H9 (cell line): ENCODE measurements around the gene KIF27. TPM values are rescaled to one million over a fixed set of nuclear protein-coding genes. Genes with fewer than 3 reads are reported as not detected.

Experiments used
- DNase-seq: peaks from one replicate; pipeline ENCODE4 v3.0.0-alpha.2; 2017
- H2AFZ ChIP-seq: one replicate; pipeline ENCODE4 v1.6.1; 2013; ENCODE audit warnings: mild to moderate bottlenecking, low read length, control low read depth, moderate library complexity
- H2AK5ac ChIP-seq: 2 replicates; pipeline ENCODE4 v1.6.1; 2013; ENCODE audit warnings: low read length, control low read depth, mixed read lengths; ENCODE audit not compliant: insufficient read length
- H2BK120ac ChIP-seq: one replicate; pipeline ENCODE4 v1.6.1; 2013; ENCODE audit warnings: low read depth, mild to moderate bottlenecking, low read length, control low read depth, inconsistent platforms; ENCODE audit not compliant: poor library complexity, severe bottlenecking
- H2BK12ac ChIP-seq: 2 replicates; pipeline ENCODE4 v1.6.1; 2013; ENCODE audit warnings: low read length, control low read depth, mixed read lengths, low read depth; ENCODE audit not compliant: insufficient read length
- H2BK15ac ChIP-seq: 2 replicates; pipeline ENCODE4 v1.6.1; 2013; ENCODE audit warnings: low read depth, low read length, control low read depth
- H2BK20ac ChIP-seq: one replicate; pipeline ENCODE4 v1.6.1; 2013; ENCODE audit warnings: low read depth, mild to moderate bottlenecking, low read length, control low read depth, inconsistent platforms; ENCODE audit not compliant: poor library complexity, severe bottlenecking
- H2BK5ac ChIP-seq: 2 replicates; pipeline ENCODE4 v1.6.1; 2013; ENCODE audit warnings: low read length, control low read depth, mixed read lengths; ENCODE audit not compliant: insufficient read length
- H3K14ac ChIP-seq: 2 replicates; pipeline ENCODE4 v1.6.1; 2013; ENCODE audit warnings: low read length, control low read depth; ENCODE audit not compliant: insufficient read depth
- H3K18ac ChIP-seq: 2 replicates; pipeline ENCODE4 v1.6.1; 2013; ENCODE audit warnings: low read depth, mild to moderate bottlenecking, mixed read lengths, low read length, control low read depth; ENCODE audit not compliant: insufficient read length
- H3K23ac ChIP-seq: 2 replicates; pipeline ENCODE4 v1.6.1; 2013; ENCODE audit warnings: low read length, control low read depth, mixed read lengths, low read depth; ENCODE audit not compliant: insufficient read length
- H3K23me2 ChIP-seq: 2 replicates; pipeline ENCODE4 v1.6.1; 2013; ENCODE audit warnings: low read depth, mild to moderate bottlenecking, mixed read lengths, low read length, control low read depth; ENCODE audit not compliant: insufficient read length, poor library complexity, severe bottlenecking
- H3K27ac ChIP-seq: 2 replicates; pipeline ENCODE4 v1.5.1; 2013; ENCODE audit warnings: low read length, control low read depth, mixed read lengths, low read depth; ENCODE audit not compliant: insufficient read length
- H3K27me3 ChIP-seq: 2 replicates; pipeline ENCODE4 v1.6.1; 2013; ENCODE audit warnings: low read length, control low read depth, inconsistent platforms; ENCODE audit not compliant: insufficient read depth
- H3K4ac ChIP-seq: 2 replicates; pipeline ENCODE4 v1.6.1; 2013; ENCODE audit warnings: low read depth, mild to moderate bottlenecking, control low read depth, inconsistent platforms, low read length, moderate library complexity
- H3K4me1 ChIP-seq: 2 replicates; pipeline ENCODE4 v1.6.1; 2013; ENCODE audit warnings: low read length, control low read depth, inconsistent platforms; ENCODE audit not compliant: insufficient read depth
- H3K4me2 ChIP-seq: 2 replicates; pipeline ENCODE4 v1.6.1; 2013; ENCODE audit warnings: low read length, control low read depth, mixed read lengths; ENCODE audit not compliant: insufficient read length, insufficient read depth
- H3K56ac ChIP-seq: 2 replicates; pipeline ENCODE4 v1.6.1; 2013; ENCODE audit warnings: low read depth, mild to moderate bottlenecking, mixed read lengths, low read length, control low read depth; ENCODE audit not compliant: insufficient read length
- H3K79me1 ChIP-seq: 2 replicates; pipeline ENCODE4 v1.6.1; 2013; ENCODE audit warnings: low read depth, mild to moderate bottlenecking, moderate library complexity, low read length, control low read depth, inconsistent platforms; ENCODE audit not compliant: insufficient read depth, poor library complexity, severe bottlenecking
- H3K79me2 ChIP-seq: 2 replicates; pipeline ENCODE4 v1.6.1; 2013; ENCODE audit warnings: low read length, control low read depth, inconsistent platforms; ENCODE audit not compliant: insufficient read depth
- H3K9ac ChIP-seq: 2 replicates; pipeline ENCODE4 v1.6.1; 2013; ENCODE audit warnings: low read length, control low read depth, mixed read lengths; ENCODE audit not compliant: insufficient read length; ENCODE audit errors: extremely low read depth
- H3K9me3 ChIP-seq: one replicate; pipeline ENCODE4 v1.6.1; 2013; ENCODE audit warnings: low read depth, low read length, inconsistent platforms; ENCODE audit not compliant: control insufficient read depth
- H3T11ph ChIP-seq: one replicate; pipeline ENCODE4 v1.6.1; 2013; ENCODE audit warnings: mild to moderate bottlenecking, low read length, control low read depth, inconsistent platforms
- H4K20me1 ChIP-seq: one replicate; pipeline ENCODE4 v1.6.1; 2013; ENCODE audit not compliant: control insufficient read depth, insufficient read length, insufficient read depth
- H4K5ac ChIP-seq: 2 replicates; pipeline ENCODE4 v1.6.1; 2013; ENCODE audit warnings: low read depth, mild to moderate bottlenecking, mixed read lengths, low read length, control low read depth; ENCODE audit not compliant: insufficient read length
- H4K8ac ChIP-seq: replicated peaks from 2 replicates; pipeline ENCODE4 v1.6.1; 2013; ENCODE audit warnings: low read length, control low read depth, mixed read lengths, low read depth; ENCODE audit not compliant: insufficient read length
- H4K91ac ChIP-seq: 2 replicates; pipeline ENCODE4 v1.6.1; 2013; ENCODE audit warnings: low read depth, mild to moderate bottlenecking, moderate library complexity, mixed read lengths, low read length, control low read depth; ENCODE audit not compliant: insufficient read length
- H3K27ac Mint-ChIP-seq, 3 experiments: 2 replicates in 2 of 3; 3 replicates in 1 of 3; pipeline ENCODE4 v1.8.0; 2020 to 2021; ENCODE audit warnings: mixed read lengths in 3 of 3, mild to moderate bottlenecking in 1 of 3, moderate library complexity in 1 of 3
- H3K27me3 Mint-ChIP-seq: 2 replicates; pipeline ENCODE4 v1.8.0; 2021; ENCODE audit warnings: low read depth, mild to moderate bottlenecking, moderate library complexity, mixed read lengths
- H3K36me3 Mint-ChIP-seq, 3 experiments: 2 replicates in 2 of 3; 3 replicates in 1 of 3; pipeline ENCODE4 v1.8.0; 2020 to 2021; ENCODE audit warnings: low read depth in 3 of 3, mixed read lengths in 3 of 3; ENCODE audit not compliant: insufficient read depth in 1 of 3
- H3K4me1 Mint-ChIP-seq, 2 experiments: 2 replicates each; pipeline ENCODE4 v1.8.0; 2020; ENCODE audit warnings: mixed read lengths in 2 of 2
- H3K4me3 Mint-ChIP-seq, 2 experiments: 2 replicates in 1 of 2; 3 replicates in 1 of 2; pipeline ENCODE4 v1.8.0; 2020 to 2021; ENCODE audit warnings: mild to moderate bottlenecking in 2 of 2, mixed read lengths in 2 of 2, moderate library complexity in 1 of 2
- H3K9me3 Mint-ChIP-seq, 2 experiments: 2 replicates in 1 of 2; 3 replicates in 1 of 2; pipeline ENCODE4 v1.8.0; 2020; ENCODE audit warnings: mild to moderate bottlenecking in 2 of 2, mixed read lengths in 2 of 2, moderate library complexity in 1 of 2
- WGBS: extraction: QIAGEN DNeasy Blood & Tissue Kit; methylation state at CpG from one replicate; pipeline ENCODE4 v1.1.7; 2013; ENCODE audit warnings: missing lambda C conversion rate, low lambda C conversion rate, mixed read lengths; ENCODE audit not compliant: insufficient read length; ENCODE audit errors: extremely low coverage; 5-methylcytosine and 5-hydroxymethylcytosine counted together
- total RNA-seq: library from RNA; stranded (reverse); gene quantifications from 2 replicates; pipeline ENCODE4 v1.2.1, GENCODE V29; 2021
- TF ChIP-seq, protein P1 (sequence below): fragments of 200-600 bp; sonication (generic); conservative IDR thresholded peaks from 3 replicates; pipeline ENCODE4 v1.8.0; 2021; ENCODE audit warnings: antibody characterized with exemption, mild to moderate bottlenecking

KIF27 gene
- total RNA-seq, 1 experiment from 2014 or later = 2.9 TPM

GRCh38 chr9:83965350-83966208 is 44.3 kb upstream of the KIF27 start:
- Histone ChIP-seq H4K91ac (no peak overlapping the region), H3K27ac (no peak overlapping the region), H3K9ac (no peak overlapping the region), H2BK20ac (no peak overlapping the region), H3K79me2 (no peaks in the 10 kb centered on the region), H3K79me1 (no peaks in the 10 kb centered on the region), H3K18ac (no peak overlapping the region), H3K14ac (no peak overlapping the region), H2AFZ (no peak overlapping the region), H2BK120ac (no peak overlapping the region), H2BK15ac (no peak overlapping the region), H3K4ac (no peak overlapping the region), H3K27me3 (no peaks in the 10 kb centered on the region), H3K4me1 (no peaks in the 10 kb centered on the region), H2BK5ac (no peak overlapping the region), H4K20me1 (no peaks in the 10 kb centered on the region), H3T11ph (no peak overlapping the region), H3K23ac (no peak overlapping the region), H4K8ac (no peak overlapping the region), H3K4me2 (no peak overlapping the region), H4K5ac (no peak overlapping the region), H2BK12ac (no peak overlapping the region), H3K23me2 (no peaks in the 10 kb centered on the region), H3K56ac (no peak overlapping the region), H3K9me3 (no peaks in the 10 kb centered on the region), H2AK5ac (no peak overlapping the region)
- Mint-ChIP-seq H3K4me3 (no peak overlapping the region; a peak in 1 of 5 replicates), H3K4me1 (no peaks in the 10 kb centered on the region; a peak in 1 of 4 replicates), H3K9me3 (no peaks in the 10 kb centered on the region), H3K27me3 (peaks cover 5% of the 10 kb centered on the region), H3K36me3 (peaks cover 27 to 44% (median 37%) of the 10 kb centered on the region in 3 experiments; a peak in 6 of 7 replicates), H3K27ac (peak overlapping the region; percentile 25 to 76 (median 32); a peak in 5 of 7 replicates)
- no CpG with 5 or more reads among the region's 11 CpGs for WGBS
- TF ChIP-seq, protein P1, sequence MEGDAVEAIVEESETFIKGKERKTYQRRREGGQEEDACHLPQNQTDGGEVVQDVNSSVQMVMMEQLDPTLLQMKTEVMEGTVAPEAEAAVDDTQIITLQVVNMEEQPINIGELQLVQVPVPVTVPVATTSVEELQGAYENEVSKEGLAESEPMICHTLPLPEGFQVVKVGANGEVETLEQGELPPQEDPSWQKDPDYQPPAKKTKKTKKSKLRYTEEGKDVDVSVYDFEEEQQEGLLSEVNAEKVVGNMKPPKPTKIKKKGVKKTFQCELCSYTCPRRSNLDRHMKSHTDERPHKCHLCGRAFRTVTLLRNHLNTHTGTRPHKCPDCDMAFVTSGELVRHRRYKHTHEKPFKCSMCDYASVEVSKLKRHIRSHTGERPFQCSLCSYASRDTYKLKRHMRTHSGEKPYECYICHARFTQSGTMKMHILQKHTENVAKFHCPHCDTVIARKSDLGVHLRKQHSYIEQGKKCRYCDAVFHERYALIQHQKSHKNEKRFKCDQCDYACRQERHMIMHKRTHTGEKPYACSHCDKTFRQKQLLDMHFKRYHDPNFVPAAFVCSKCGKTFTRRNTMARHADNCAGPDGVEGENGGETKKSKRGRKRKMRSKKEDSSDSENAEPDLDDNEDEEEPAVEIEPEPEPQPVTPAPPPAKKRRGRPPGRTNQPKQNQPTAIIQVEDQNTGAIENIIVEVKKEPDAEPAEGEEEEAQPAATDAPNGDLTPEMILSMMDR = no peak
- no peak for DNase-seq
